Measurements from ENCODE around the gene ZNF232.
"Not testable (repeated sequence)": the region's sequence is repeated elsewhere in the genome, so short reads cannot be mapped to it uniquely, and the experiment has no call there.

The ZNF232 gene

DNA sequence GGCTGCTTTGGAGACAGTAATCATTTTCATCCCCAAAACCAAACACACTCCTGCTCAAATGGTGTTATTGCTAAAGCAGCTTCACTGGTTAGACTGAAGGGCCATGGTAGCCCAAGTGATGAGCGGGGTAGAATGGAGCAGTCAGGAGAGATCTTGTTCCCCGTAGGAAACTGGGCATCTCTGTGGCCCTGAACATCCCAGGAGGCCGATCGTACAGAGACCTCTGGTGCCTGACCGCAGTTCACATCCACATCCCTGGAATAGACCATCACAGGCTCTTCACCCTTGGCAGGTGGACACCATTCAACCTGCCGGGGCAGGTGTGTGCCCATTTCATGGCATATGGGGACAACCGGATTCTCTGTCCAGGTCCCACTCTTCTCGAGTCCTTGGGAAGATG, 18.1 kb upstream of the ZNF232 start:
- not testable (repeated sequence) for DNase-seq

- no peak for DNase-seq
These were observed 17.3 kb upstream of the ZNF232 start for GRCh38 chr17:5128905-5129535.

DNA sequence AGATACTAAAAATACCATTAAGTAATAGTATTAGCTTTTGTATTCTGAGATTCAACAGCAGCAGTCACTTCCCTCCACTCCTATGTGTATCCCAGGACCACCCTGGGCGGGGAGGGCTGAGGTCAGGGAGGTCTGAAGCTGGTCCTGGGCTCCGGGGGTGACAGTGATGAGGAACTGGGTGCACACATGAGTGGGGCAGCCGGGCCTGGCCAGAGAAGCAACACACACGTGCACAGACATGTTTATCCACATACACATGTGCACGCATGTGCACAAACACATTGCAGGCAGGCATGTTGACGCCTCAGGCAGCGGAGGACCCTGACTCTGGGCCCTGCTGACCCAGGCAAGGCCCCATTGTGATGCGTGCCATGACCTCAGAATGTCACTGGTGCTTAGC, 16.7 kb upstream of the ZNF232 start:
- DNase-seq = not testable (repeated sequence)

GRCh38 chr17:5127910-5128309, 16.2 kb upstream of the ZNF232 start:
- DNase-seq = no peak

- DNase-seq = no peak
These were observed 15.2 kb upstream of the ZNF232 start for GRCh38 chr17:5126719-5127488.

DNA sequence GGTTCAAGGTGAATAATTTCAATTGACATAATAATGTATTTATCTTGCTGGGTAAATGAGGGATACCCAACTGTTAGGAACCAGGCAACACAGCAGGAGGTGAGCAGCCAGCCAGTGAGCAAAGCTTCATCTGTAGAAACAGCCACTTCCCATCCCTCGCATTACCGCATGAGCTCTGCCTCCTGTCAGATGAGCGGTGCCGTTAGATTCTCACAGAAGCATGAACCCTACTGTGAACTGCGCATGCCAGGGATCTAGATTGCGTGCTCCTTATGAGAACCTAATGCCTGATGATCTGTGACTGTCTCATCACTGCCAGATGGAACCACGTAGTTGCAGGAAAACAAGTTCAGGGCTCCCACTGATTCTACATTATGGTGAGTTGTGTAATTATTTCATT, 13.2 kb upstream of the ZNF232 start:
- DNase-seq = not testable (repeated sequence)

DNA sequence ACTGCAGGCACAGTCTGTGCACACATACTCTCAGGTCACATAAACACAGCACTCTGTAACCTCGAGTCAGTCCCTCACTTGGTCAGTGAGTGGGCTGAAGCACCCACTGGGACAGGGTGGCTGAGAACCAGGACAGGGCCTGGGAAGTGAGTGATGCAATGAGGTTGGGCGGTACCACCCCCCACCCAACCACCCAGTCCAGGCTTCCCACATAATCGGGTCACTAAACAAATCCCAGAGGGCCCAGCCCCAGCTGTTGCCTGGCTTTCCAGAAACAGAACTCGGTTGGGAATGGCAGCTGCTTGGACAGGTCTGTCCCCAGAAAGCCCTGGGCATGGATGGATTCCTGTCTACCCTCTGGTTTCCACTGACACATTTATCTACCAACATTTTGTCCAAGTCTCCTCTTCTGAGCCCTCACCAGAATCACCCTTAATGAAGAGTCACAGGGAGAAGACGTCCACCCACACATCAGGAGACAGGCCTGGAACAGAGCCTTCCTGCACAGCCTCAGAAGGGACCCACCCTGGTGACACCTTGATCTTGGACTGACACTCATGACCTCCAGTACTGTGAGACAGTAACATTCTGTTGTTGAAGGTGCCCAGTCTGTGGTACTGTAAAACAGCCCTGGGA, 12.6 kb upstream of the ZNF232 start:
- not testable (repeated sequence) for DNase-seq

DNA sequence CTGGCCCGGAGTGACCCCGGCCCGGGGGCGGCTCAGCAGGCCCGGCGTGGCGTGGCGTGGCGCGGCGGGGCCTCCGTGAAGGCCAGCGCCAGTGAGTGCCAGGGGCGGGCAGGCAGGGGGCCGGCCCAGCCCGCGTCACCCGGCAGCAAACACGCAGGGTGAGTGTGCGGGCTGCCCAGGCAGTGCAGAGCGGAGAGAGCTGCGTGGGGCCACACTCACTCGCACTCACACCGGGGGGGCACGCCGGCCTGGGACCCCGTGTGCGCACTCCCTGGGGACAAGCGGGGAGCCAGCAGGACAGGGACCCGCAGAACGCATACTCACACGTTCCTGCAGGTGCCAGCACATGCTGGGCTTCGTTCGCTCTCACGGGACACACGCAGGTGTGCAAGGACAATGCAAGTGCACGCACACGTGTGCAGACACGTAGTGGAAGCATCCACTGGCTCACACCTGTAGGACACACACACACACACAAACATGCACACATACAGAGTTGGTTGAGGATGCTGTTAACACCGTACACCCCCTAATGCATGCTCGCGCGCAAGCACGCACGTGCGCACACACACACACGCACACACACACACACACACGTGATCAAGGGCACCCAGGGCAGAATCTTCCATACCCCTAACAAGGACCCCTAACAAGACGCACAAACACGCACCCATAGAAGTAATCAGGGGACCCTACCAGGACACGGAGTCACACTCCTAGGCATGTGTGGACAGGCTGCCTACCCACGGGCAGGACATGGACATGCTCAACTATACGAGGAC, 11.9 kb upstream of the ZNF232 start:
- DNase-seq = no peak

DNA sequence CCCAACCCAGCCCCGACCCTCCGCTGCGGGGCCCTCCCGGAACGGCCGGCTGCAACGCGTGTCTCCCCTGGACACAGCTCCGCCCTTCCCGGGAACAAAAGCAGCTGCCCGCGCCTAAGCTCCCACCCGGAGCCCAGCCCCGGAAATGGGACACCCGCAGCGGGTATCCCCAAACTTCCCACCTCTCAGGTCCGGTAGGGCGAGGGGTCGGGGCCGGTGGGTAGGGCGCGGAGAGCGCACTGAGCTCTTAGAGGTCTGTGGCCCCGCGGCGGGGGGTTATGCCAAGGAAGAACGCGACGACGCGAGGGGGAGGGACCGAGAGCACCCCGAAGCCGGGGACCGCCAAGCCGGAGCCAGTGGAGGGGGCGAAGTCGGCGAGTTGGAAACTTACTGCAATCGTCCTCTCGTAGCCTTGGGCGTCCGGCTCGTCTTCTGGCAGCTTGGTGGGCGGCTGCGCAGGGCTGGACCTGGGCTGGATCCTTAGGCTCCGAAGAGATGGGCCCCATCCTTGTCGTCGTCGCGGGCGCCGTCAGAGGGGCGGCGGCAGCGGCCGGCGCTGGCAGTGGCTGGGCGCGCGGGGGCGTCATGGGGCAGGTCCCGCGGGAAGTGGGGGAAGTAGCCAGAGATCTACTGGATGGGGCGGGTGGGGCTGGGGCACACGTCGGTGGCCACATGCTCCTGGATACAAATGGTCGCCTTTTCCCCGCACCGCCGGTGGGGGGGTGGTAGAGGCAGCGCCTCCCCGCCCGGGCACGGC, 11.1 kb upstream of the ZNF232 start:
- DNase-seq = no peak

- DNase-seq = not testable (repeated sequence)
These were observed 10.4 kb upstream of the ZNF232 start for GRCh38 chr17:5122056-5122455.

- no peak for DNase-seq
These were observed 9.6 kb upstream of the ZNF232 start for GRCh38 chr17:5121186-5121841.

DNA sequence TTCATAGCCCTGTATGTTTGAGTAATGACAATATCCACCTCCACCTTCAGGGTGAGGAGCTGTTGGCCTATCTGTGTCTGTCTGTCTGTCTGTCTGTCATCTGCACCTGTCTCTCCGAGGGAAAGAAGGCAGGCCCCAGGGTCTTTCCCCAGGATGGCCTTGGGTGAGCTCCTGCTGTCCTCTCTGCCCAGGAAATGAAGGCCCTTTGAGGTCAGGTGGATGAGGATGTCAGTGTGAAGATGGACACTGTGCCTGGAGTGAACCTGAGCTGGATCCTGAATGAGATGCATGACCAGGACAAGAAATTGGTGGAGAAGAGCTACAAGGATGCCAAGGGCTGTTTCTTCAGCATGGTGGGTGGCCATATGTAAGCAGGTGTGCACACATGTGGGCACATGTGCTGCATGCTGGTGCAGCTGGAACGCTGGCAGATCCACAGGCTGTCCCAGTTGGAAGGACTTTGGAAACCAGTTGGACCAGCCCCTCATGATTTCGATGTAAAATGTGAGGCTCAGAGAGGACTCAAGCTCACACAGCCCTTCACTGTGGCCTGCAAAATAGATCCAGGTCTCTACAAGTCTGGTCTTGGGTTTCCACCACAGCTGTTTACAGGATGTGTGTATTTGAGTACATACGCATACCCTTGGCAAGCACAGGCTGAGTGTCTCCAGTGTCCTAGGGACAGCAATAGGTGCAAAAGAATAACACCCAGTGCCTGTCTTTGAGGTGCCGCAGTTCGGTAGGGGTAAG, 8.9 kb upstream of the ZNF232 start:
- DNase-seq = not testable (repeated sequence)

GRCh38 chr17:5120036-5120435, 8.4 kb upstream of the ZNF232 start:
- no peak for DNase-seq

- no peak for DNase-seq
These were observed 6.5 kb upstream of the ZNF232 start for GRCh38 chr17:5118219-5118618.

DNA sequence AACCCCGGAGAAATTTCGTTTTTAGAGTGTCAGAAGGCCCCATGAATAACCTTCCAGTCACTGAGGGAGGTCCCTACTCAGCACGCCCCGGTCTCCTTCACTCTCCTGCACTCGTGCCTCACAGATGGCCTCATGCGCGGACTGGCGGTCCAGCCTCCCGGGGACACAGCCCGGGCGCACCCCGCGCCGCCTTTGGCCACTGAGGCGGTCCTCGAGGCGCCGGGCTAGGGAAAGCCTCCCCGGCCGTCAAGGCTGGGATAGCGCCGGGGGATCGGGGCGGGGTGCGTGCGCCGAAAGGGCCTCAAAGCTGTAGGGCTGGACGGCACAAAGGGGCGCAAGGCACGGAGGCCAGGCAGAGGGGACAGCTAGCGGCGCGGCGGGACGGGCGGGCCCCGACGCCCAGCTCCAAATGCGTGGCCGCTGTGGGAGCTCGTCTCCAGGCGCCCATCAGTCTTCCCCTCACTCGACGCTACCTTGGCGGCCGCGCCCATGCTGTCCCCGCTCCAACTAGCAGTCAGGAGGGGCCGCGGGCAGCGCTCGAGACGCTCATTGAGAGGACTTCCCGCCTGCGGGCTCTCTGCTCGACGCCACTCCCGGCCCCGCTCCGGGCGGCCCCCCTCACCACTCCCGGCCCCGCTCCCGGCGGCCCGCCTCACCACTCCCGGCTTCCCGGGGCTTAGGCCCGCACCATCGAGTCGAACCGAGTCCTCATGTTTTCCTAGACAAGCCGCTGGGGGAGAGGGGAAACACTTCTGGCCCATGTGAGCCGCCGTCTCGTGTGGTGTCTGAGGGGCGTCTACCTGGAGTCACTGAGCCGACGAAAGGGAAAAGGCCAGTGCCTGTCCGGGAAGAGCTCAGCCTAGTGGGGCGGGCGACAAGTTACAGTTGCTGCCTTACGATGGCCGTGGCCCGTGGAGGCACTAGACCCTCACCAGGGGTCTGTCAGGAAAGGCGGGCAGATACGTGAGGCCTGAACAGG, 4.3 kb upstream of the ZNF232 start, which contains the start of gene USP6:
TSS of gene USP6 (plus strand) at position 360 of the 979 bp plus-strand sequence. CDS start 14,336 bp downstream, outside the sequence.
- DNase-seq = no peak

- DNase-seq = no peak
These were observed 862 bp downstream of the ZNF232 start for GRCh38 chr17:5110816-5111215.

- no peak for DNase-seq
These were observed 10.8 kb downstream of the ZNF232 start for GRCh38 chr17:5100832-5101231.

DNA sequence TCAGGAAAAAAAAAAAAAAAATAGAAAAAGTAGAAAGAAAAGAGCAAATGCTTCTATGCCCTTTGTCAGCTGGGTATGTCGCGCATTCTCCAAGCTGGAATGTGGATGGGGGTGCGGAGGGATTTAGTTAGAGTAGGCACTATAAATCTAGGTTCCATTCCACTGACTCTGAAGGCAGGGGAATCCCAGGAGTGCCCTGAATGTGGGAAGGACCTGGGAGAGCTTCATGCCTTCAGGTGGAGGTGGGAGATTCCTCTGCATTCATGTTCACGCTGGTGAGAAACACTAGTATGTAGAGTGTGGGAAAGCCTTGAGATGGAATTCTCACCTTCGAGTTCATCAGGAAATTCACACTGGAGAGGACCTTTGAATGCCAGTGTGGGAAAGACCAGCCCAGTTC, 12.4 kb downstream of the ZNF232 start:
- no peak for DNase-seq

- peak; percentile 85 to 90 for DNase-seq
These were observed 14.4 kb downstream of the ZNF232 start for GRCh38 chr17:5097101-5097834.

Measured in NCI-H1930 (cell line).